ENCODE data around the gene ELN. TPM values are rescaled to one million over a fixed set of nuclear protein-coding genes. Genes with fewer than 3 reads are reported as not detected.

ELN gene
- total and polyA plus RNA-seq, 9 of the 15 experiments (the other 6 are each of a cell fraction or from before 2014, with no cell fraction given), result 0.20 TPM; not detected in 8

GRCh38 chr7:74061840-74062539, 34.0 kb downstream of the ELN start (continued):
- TF ChIP-seq MBD1 (CRISPR knock-in tag; IDR thresholded peaks at IDR 0.05) (no peak), IRF2 (CRISPR knock-in tag; IDR thresholded peaks at IDR 0.05) (no peak), FOXJ3 (CRISPR knock-in tag; IDR thresholded peaks at IDR 0.05) (0 out of 2 replicates have a peak, but pooled peaks have one; percentile 41), NUFIP1 (IDR thresholded peaks at IDR 0.05; ENCODE audit: partially characterized antibody) (no peak), ZNF507 (tag; conservative IDR thresholded peaks at IDR 0.05) (no peak), MIER1 (IDR thresholded peaks at IDR 0.05; ENCODE audit: low read depth) (no peak), CREM (IDR thresholded peaks at IDR 0.05; ENCODE audit: low read depth) (peak; percentile 90), XRCC3 (IDR thresholded peaks at IDR 0.05) (no peak), ZBTB34 (CRISPR knock-in tag; IDR thresholded peaks at IDR 0.05) (no peak), CHCHD3 (CRISPR knock-in tag; IDR thresholded peaks at IDR 0.05) (no peak), TCF3 (CRISPR knock-in tag; IDR thresholded peaks at IDR 0.05) (no peak), NR0B1 (IDR thresholded peaks at IDR 0.05; ENCODE audit: partially characterized antibody) (no peak), ZBTB17 (CRISPR knock-in tag; IDR thresholded peaks at IDR 0.05) (no peak), U2AF1 (optimal IDR thresholded peaks at IDR 0.05; ENCODE audit: low read depth, low read length) (no peak), ZNF3 (CRISPR knock-in tag; IDR thresholded peaks at IDR 0.05) (no peak), PTTG1 (tag; IDR thresholded peaks at IDR 0.05; ENCODE audit: low read depth) (no peak), KLF1 (tag; IDR thresholded peaks at IDR 0.05) (no peak), MAX (CRISPR knock-in tag; IDR thresholded peaks at IDR 0.05) (0 out of 2 replicates have a peak, but pooled peaks have one; percentile 37), STAG1 (CRISPR knock-in tag; IDR thresholded peaks at IDR 0.05; ENCODE audit: borderline replicate concordance) (no peak), KLF6 (CRISPR knock-in tag; IDR thresholded peaks at IDR 0.05; ENCODE audit: borderline replicate concordance) (no peak), BRD9 (IDR thresholded peaks at IDR 0.05; ENCODE audit: low read depth, partially characterized antibody) (no peak), CBX5 (IDR thresholded peaks at IDR 0.05; ENCODE audit: borderline replicate concordance, low read depth) (no peak), GABPB1 (CRISPR knock-in tag; IDR thresholded peaks at IDR 0.05) (peak; percentile 72), ZNF561 (CRISPR knock-in tag; conservative IDR thresholded peaks at IDR 0.05) (no peak), ZNF780A (CRISPR knock-in tag; IDR thresholded peaks at IDR 0.05) (no peak), PTRF (tag; IDR thresholded peaks at IDR 0.05) (no peak), ZBTB7A (IDR thresholded peaks at IDR 0.05; ENCODE audit: borderline replicate concordance, control insufficient read depth, low read depth, low read length) (peak; percentile 52; the same call in 1 of the 2 replicates)
